ENCODE data around the gene ZFP69B. TPM values are rescaled to one million over a fixed set of nuclear protein-coding genes. Genes with fewer than 3 reads are reported as not detected.

Gene ZFP69B
- 6.2 and 8.2 TPM in 2 replicates for total RNA-seq (2014; rRNA removed; shearing (Covaris generic))

DNA sequence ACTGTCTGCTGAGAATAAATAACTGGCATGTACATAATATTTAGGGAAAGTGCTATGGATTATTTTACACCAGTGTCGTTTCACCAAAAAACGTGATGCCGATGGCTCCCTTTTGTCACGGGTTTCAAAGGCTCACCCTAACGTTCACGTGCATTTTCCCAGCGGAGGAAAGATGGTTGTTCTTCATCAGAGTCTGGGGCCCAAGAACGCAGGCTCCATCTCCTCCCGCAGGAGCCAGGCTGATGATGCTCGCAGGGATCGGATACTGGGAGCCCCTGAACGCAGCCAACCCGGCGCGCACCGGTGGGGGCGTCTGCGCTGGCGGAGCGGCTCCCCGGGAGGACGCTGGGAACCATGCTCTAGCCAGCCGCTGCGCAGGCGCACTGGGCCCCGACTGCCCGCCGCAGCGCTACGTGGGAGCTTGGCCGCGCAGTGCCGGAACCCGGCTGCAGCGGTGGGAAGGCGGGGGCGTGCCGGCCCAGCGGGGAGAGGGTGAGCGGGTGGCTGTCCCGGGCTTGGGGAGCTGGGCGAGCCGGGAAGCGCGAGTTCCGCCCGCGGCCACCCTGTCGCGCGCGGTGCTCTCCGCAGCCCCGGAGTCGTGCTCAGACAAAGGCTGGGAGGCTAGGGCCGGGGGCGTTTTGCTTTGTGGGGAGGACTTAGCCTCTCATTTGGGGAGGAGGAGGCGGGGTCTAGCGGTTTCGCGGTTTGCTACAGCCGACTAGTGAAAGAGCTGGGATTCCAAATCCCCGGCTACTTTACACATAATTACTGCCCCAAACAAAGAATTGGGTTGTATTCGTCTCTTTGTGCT is at the start of gene ZFP69B:
TSS of gene ZFP69B (plus strand) at position 793 of the 811 bp plus-strand sequence. CDS start 486 bp downstream, outside the sequence.
- H3K9me3 ChIP-seq (replicated peaks): peaks cover 13% of the 10 kb centered on the region
- no peaks in the 10 kb centered on the region for H3K4me1 ChIP-seq
- DNase-seq: peak; percentile 96 to 97
- peak within 1 kb of the TSS; percentile 70 for H3K4me3 ChIP-seq
- H3K36me3 ChIP-seq: 0 out of 2 replicates have a peak, but pooled peaks cover 3% of the 10 kb centered on the region
- H3K27me3 ChIP-seq: no peaks in the 10 kb centered on the region
- peak within 1 kb of the TSS; percentile 61 for H3K27ac ChIP-seq

- Histone ChIP-seq H3K27me3 (no peaks in the 10 kb centered on the region), H3K9me3 (replicated peaks) (0 out of 2 replicates have a peak, but pooled peaks cover 3% of the 10 kb centered on the region), H3K36me3 (no peaks in the 10 kb centered on the region), H3K4me3 (no peak overlapping the region), H3K27ac (no peak overlapping the region), H3K4me1 (no peaks in the 10 kb centered on the region)
- DNase-seq: no peak
Observed at GRCh38 chr1:40401473-40402201, 48.6 kb upstream of the ZFP69B start.

DNA sequence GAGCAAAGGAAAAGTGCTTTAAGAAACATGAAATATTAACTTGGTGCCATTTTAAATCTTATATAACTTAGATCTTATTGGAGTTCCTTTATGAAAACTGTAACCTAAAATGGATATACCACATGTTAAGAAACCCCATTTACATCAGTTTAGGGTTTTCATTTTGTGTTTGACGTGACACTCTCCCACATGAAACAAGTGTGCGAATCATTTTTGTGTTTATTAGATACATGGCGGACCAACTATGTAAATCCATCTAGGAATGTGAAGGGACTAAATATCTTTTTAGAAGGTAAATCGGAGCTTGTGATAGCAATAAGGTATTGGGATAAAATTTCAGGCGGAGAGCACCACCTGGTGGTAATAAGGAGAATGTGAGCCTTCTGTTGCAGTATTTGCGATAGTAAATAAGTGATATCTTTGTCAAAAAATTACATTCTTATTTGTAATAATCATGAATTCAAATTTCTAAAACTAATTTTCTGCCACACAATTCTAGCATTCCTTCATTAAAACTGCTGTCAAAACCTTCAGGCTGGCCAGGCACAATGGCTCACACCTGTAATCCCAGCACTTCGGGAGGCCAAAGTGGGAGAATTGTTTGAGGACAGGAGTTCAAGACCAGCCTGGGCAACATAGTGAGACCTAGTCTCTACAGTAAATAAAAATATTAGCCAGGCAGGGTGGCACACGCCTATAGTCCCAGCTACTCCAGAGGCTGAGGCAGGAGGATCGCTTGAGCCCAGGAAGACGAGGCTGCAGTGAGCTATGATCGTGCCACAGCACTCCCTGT is 45.4 kb upstream of the ZFP69B start:
- Histone ChIP-seq H3K27me3 (no peaks in the 10 kb centered on the region), H3K9me3 (replicated peaks) (no peaks in the 10 kb centered on the region), H3K4me3 (no peak overlapping the region), H3K27ac (no peak overlapping the region), H3K36me3 (no peaks in the 10 kb centered on the region), H3K4me1 (no peaks in the 10 kb centered on the region)
- peak; percentile 22 to 82 for DNase-seq

DNA sequence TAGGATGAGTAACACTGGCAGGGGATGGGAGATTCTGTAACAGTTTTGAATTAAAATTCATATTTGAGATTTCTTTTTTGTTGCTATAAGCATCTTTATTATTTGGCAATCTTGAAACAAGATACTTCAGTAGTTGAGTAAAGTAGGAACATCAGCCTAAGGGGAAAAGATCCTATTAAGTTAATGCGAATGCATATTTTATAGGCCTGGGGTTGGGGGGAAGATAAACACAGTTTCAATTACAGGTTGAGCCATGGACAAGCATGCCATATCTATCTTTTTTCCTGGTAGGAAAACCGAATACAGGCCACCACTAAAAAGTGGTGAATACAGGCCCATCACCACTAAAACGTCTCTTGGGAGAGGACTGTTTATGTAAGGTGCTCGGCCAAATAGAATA is 44.5 kb upstream of the ZFP69B start:
- no peak overlapping the region for H3K27ac ChIP-seq
- no peak for DNase-seq
- no peaks in the 10 kb centered on the region for H3K4me1 ChIP-seq
- H3K36me3 ChIP-seq: no peaks in the 10 kb centered on the region
- H3K9me3 ChIP-seq (replicated peaks): no peaks in the 10 kb centered on the region
- H3K27me3 ChIP-seq: no peaks in the 10 kb centered on the region
- no peak overlapping the region for H3K4me3 ChIP-seq

GRCh38 chr1:40407453-40407852 is 42.8 kb upstream of the ZFP69B start:
- no peaks in the 10 kb centered on the region for H3K9me3 ChIP-seq (replicated peaks)
- no peaks in the 10 kb centered on the region for H3K36me3 ChIP-seq
- H3K27me3 ChIP-seq: no peaks in the 10 kb centered on the region
- H3K4me3 ChIP-seq: no peak overlapping the region
- DNase-seq: no peak
- H3K27ac ChIP-seq: no peak overlapping the region
- H3K4me1 ChIP-seq: no peaks in the 10 kb centered on the region

GRCh38 chr1:40409467-40409866 is 40.8 kb upstream of the ZFP69B start:
- Histone ChIP-seq H3K4me1 (no peaks in the 10 kb centered on the region), H3K27ac (no peak overlapping the region), H3K27me3 (no peaks in the 10 kb centered on the region), H3K9me3 (replicated peaks) (no peaks in the 10 kb centered on the region), H3K4me3 (no peak overlapping the region), H3K36me3 (no peaks in the 10 kb centered on the region)
- DNase-seq: no peak

GRCh38 chr1:40411294-40411693 is 39.0 kb upstream of the ZFP69B start:
- H3K4me3 ChIP-seq: no peak overlapping the region
- H3K9me3 ChIP-seq (replicated peaks): no peaks in the 10 kb centered on the region
- no peak overlapping the region for H3K27ac ChIP-seq
- peaks cover 3% of the 10 kb centered on the region; the same call in 1 of the 2 replicates for H3K36me3 ChIP-seq
- no peak for DNase-seq
- H3K27me3 ChIP-seq: no peaks in the 10 kb centered on the region
- H3K4me1 ChIP-seq: no peaks in the 10 kb centered on the region

DNA sequence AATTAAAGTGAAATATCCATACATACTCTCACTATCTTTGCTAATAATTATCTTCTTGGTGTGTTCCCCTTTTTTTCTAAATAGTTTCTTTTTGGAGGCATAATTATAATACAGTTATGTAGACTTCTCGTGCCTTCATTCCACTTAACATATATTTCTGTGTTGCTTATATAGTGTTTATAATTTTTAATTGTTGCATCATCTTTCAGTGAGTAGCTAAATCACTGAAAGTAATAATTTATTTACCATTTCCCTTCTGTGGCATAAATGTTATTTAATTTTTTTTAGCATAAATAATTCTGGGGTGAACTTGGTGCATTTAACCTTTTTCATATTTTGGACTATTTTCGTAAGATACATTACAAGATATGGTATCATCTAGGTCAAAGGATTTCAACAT is 38.4 kb upstream of the ZFP69B start:
- DNase-seq: no peak
- H3K27ac ChIP-seq: no peak overlapping the region
- H3K4me1 ChIP-seq: no peaks in the 10 kb centered on the region
- H3K36me3 ChIP-seq: peaks cover 5% of the 10 kb centered on the region; the same call in 1 of the 2 replicates
- no peaks in the 10 kb centered on the region for H3K9me3 ChIP-seq (replicated peaks)
- H3K27me3 ChIP-seq: no peaks in the 10 kb centered on the region
- no peak overlapping the region for H3K4me3 ChIP-seq

DNA sequence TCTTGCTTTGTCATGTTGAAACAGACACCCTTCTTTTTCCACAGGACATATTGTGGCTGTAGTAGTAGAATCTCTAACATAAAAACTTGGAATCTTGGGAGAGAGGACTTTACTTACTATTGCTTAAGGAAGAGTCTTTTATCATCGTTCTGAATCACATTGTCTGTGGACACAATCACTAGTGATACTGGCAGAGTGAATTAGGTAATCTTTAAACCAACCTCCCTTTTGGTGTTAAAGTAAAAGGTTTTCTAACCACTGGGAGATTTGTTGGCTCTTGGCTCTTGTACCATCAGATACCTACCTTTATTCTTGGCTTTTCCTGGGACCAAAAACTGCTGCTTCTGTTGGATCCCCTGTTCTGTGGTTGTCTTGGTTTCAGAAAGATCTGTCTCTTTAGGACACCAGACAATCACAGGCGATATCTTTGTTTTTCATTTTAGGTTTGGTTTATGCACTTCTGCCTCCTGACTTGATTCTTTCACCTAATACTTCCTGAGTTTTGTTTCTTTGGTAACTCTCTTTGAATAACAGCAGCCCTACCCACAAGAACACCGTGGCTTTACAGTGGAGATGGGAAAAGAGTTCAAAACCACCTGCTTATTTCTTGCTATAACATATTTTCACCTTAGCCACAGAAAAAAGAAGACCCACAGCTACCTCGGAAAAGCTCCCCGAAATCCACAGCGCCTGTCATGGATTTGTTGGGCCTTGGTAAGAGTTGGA is 36.6 kb upstream of the ZFP69B start:
- H3K36me3 ChIP-seq: peaks cover 8% of the 10 kb centered on the region

DNA sequence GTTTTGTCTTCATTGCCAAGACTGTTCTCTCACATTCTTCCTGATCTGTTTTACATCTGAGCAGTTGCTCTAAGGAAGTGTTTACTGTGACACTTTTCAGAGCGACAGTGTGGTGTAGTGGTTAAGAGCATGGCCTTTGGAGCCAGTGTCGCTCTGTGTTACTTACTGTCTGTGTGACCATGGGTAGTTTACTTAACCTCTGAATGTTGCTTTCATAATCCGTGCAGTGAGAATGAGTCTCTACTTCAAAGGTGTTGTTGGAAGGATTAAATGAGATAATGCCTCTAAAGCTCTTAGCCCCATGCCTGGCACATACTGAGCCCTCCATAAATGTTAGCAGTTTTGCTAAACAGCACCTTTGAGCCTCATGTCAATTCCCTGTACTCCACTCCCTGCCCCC is 35.9 kb upstream of the ZFP69B start:
- no peak overlapping the region for H3K27ac ChIP-seq
- no peak overlapping the region for H3K4me3 ChIP-seq
- H3K36me3 ChIP-seq: peaks cover 8% of the 10 kb centered on the region
- no peak for DNase-seq
- H3K9me3 ChIP-seq (replicated peaks): no peaks in the 10 kb centered on the region
- H3K27me3 ChIP-seq: no peaks in the 10 kb centered on the region
- no peaks in the 10 kb centered on the region for H3K4me1 ChIP-seq

More for the DNA sequence above, 36.6 kb upstream of the ZFP69B start:
- Histone ChIP-seq H3K27ac (no peak overlapping the region), H3K9me3 (replicated peaks) (no peaks in the 10 kb centered on the region), H3K27me3 (no peaks in the 10 kb centered on the region), H3K4me1 (no peaks in the 10 kb centered on the region), H3K4me3 (no peak overlapping the region)
- no peak for DNase-seq

DNA sequence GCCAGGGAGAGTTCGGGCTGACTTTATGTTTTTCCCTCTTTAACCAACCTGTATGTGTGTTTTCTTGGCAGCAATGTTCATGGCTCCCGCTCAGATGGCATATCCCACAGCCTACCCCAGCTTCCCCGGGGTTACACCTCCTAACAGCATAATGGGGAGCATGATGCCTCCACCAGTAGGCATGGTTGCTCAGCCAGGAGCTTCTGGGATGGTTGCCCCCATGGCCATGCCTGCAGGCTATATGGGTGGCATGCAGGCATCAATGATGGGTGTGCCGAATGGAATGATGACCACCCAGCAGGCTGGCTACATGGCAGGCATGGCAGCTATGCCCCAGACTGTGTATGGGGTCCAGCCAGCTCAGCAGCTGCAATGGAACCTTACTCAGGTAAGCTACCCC is 33.6 kb upstream of the ZFP69B start:
- no peak for DNase-seq
- H3K9me3 ChIP-seq (replicated peaks): no peaks in the 10 kb centered on the region
- no peak overlapping the region for H3K4me3 ChIP-seq
- H3K4me1 ChIP-seq: no peaks in the 10 kb centered on the region
- H3K27me3 ChIP-seq: no peaks in the 10 kb centered on the region
- peaks cover 8% of the 10 kb centered on the region for H3K36me3 ChIP-seq
- H3K27ac ChIP-seq: no peak overlapping the region

DNA sequence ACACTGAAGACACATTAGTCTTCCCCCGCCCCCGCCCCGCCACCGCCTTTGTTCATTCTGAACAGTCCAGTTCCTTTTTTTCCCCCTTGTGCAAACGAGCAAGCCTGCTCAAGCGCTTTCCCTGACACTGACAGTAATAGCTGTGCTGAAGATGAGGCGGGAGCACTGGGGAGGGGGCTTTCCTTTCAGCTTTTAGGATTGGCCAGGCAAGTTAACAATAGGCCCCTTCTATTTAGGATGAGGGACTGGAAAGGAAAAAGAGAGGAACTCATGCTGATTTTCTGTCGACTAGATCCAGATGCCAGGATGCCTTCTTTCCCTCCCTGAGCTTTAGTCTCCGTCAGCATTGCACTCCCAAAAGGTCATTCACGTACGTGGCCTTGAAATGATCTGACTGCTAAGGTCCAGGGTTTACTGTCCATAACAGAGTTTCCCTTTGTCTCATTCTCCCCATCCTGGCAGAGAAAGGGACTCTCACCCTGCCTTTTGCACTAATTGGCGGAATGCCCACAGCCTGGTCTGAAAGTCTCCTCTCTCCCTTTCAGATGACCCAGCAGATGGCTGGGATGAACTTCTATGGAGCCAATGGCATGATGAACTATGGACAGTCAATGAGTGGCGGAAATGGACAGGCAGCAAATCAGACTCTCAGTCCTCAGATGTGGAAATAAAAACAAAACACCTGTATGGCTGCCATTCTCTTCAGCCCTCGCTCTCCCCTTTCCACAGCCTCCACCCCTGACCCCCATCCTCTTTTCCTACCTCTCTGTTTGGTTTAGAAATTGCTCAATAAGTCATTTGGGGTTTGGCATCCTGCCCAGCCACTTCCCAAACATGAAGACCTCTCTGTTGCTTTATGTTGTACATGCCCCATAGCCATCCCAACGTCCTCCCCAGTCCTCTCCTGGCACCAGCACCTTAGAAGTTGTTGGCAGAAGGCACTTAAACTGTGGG is 28.6 kb upstream of the ZFP69B start:
- peak; percentile 21 to 26 for DNase-seq

GRCh38 chr1:40422630-40423263 is 27.5 kb upstream of the ZFP69B start:
- no peak overlapping the region for H3K27ac ChIP-seq
- H3K4me3 ChIP-seq: no peak overlapping the region
- no peak for DNase-seq
- H3K4me1 ChIP-seq: no peaks in the 10 kb centered on the region
- no peaks in the 10 kb centered on the region for H3K36me3 ChIP-seq
- H3K9me3 ChIP-seq (replicated peaks): no peaks in the 10 kb centered on the region
- H3K27me3 ChIP-seq: no peaks in the 10 kb centered on the region

More for the DNA sequence above, 28.6 kb upstream of the ZFP69B start:
- H3K4me3 ChIP-seq: no peak overlapping the region
- no peak overlapping the region for H3K27ac ChIP-seq
- no peaks in the 10 kb centered on the region for H3K4me1 ChIP-seq
- no peaks in the 10 kb centered on the region for H3K27me3 ChIP-seq
- peaks cover 3% of the 10 kb centered on the region; the same call in 1 of the 2 replicates for H3K36me3 ChIP-seq
- no peaks in the 10 kb centered on the region for H3K9me3 ChIP-seq (replicated peaks)
